K562 (cell line): ENCODE results near the gene GP1BA. TPM values are rescaled to one million over a fixed set of nuclear protein-coding genes. Genes with fewer than 3 reads are reported as not detected.

Experiments used
- ARID1B ChIP-seq: fragments of 450-650 bp; IDR thresholded peaks from 2 replicates; pipeline ENCODE4 v1.6.1; 2016; ENCODE audit warnings: antibody characterized with exemption, mild to moderate bottlenecking, inconsistent platforms
- ASH1L ChIP-seq: fragments of 450-650 bp; IDR thresholded peaks from 2 replicates; pipeline ENCODE4 v1.6.1; 2018; ENCODE audit warnings: borderline replicate concordance, mild to moderate bottlenecking, low read depth; ENCODE audit not compliant: partially characterized antibody
- CBX5 ChIP-seq: IDR thresholded peaks from 2 replicates; pipeline ENCODE4 v1.6.1; 2014; ENCODE audit warnings: low read depth, borderline replicate concordance
- ETV1 ChIP-seq: fragments of 450-650 bp; conservative IDR thresholded peaks from 2 replicates; pipeline ENCODE4 v1.6.1; 2016; ENCODE audit warnings: missing genetic modification characterization, control low read depth, low read depth, missing compliant biosample characterization
- FOXA3 ChIP-seq, 2 experiments: fragments of 450-650 bp in 1 of 2; sonication (generic) in 1 of 2; formaldehyde crosslinking; IDR thresholded peaks in 1 of 2; conservative IDR thresholded peaks in 1 of 2; 2 replicates each; pipeline versions ENCODE4 v1.4.0 to v1.8.0; 2020 to 2022; ENCODE audit warnings: mild to moderate bottlenecking in 2 of 2, missing genetic modification reagents in 1 of 2
- ILF3 ChIP-seq: fragments of 450-650 bp; IDR thresholded peaks from 2 replicates; pipeline ENCODE4 v1.6.1; 2018; ENCODE audit warnings: antibody characterized with exemption, mild to moderate bottlenecking, moderate library complexity, borderline replicate concordance
- KLF13 ChIP-seq: fragments of 450-650 bp; IDR thresholded peaks from 2 replicates; pipeline ENCODE4 v1.6.1; 2016; ENCODE audit warnings: missing genetic modification characterization, low read depth, mild to moderate bottlenecking, missing compliant biosample characterization, moderate library complexity, borderline replicate concordance
- L3MBTL2 ChIP-seq: fragments of 450-650 bp; IDR thresholded peaks from 2 replicates; pipeline ENCODE4 v1.6.1; 2016; ENCODE audit warnings: mild to moderate bottlenecking, moderate library complexity
- LARP7 ChIP-seq: fragments of 450-650 bp; IDR thresholded peaks from 2 replicates; pipeline ENCODE4 v1.6.1; 2016
- MCM3 ChIP-seq: fragments of 450-650 bp; IDR thresholded peaks from 2 replicates; pipeline ENCODE4 v1.6.1; 2016
- MCM7 ChIP-seq, 2 experiments: fragments of 450-650 bp; IDR thresholded peaks; 2 replicates each; pipeline ENCODE4 v1.6.1; 2016 to 2018
- NCOR1 ChIP-seq: fragments of 450-650 bp; IDR thresholded peaks from 2 replicates; pipeline ENCODE4 v1.6.1; 2016; ENCODE audit warnings: mild to moderate bottlenecking, moderate library complexity
- NR3C1 ChIP-seq: sonication (generic); formaldehyde crosslinking; IDR thresholded peaks from 2 replicates; pipeline ENCODE4 v1.8.1; 2022; ENCODE audit warnings: missing genetic modification reagents
- POLR3G ChIP-seq: IDR thresholded peaks from 2 replicates; pipeline ENCODE4 v1.6.1; 2011; ENCODE audit not compliant: insufficient read length, insufficient replicate concordance; ENCODE audit errors: extremely low read depth
- RUNX1 ChIP-seq: sonication (generic); IDR thresholded peaks from 2 replicates; pipeline ENCODE4 v1.6.1; 2016; ENCODE audit warnings: antibody characterized with exemption, low read depth
- TAF9B ChIP-seq: fragments of 450-650 bp; IDR thresholded peaks from 2 replicates; pipeline ENCODE4 v1.6.1; 2018; ENCODE audit warnings: mild to moderate bottlenecking; ENCODE audit not compliant: partially characterized antibody
- ZMIZ1 ChIP-seq, 2 experiments: fragments of 150-350 bp in 1 of 2; IDR thresholded peaks; 2 replicates each; pipeline ENCODE4 v1.6.1; 2012 to 2016; ENCODE audit warnings: low read depth in 2 of 2, low read length in 2 of 2, mild to moderate bottlenecking in 1 of 2, moderate library complexity in 1 of 2
- ZNF121 ChIP-seq: sonication (generic); formaldehyde crosslinking; conservative IDR thresholded peaks from 2 replicates; pipeline ENCODE4 v1.8.0; 2022; ENCODE audit warnings: missing genetic modification reagents
- ZNF134 ChIP-seq: fragments of 250-450 bp; sonication (Bioruptor Pico); conservative IDR thresholded peaks from 2 replicates; pipeline ENCODE4 v1.4.0; 2020
- ZNF740 ChIP-seq, 3 experiments: fragments of 200-800 bp in 1 of 3; sonication (Bioruptor generic) in 1 of 3; sonication (generic) in 1 of 3; formaldehyde crosslinking in 1 of 3; IDR thresholded peaks; 2 replicates each; pipeline versions ENCODE4 v1.6.1 to v1.8.0; 2016 to 2022; ENCODE audit warnings: mild to moderate bottlenecking in 2 of 3, missing compliant biosample characterization in 2 of 3, missing genetic modification characterization in 2 of 3, missing genetic modification reagents in 1 of 3
- polyA plus RNA-seq, 8 experiments: library from polyadenylated mRNA; depleted of rRNA in 4 of 8; stranded (reverse) in 5 of 8; unstranded in 3 of 8; fragments of >200 nt; fragmentation: Nextera tagmentation in 2 of 8; fragmentation: Illumina TruSeq in 1 of 8; extraction: Ambion mirVana in 2 of 8; extraction: Trizol in 1 of 8; gene quantifications; 2 replicates each; pipeline versions ENCODE4 v1.2.1 to v1.2.3, GENCODE V29; 2011 to 2014; ENCODE audit warnings: inconsistent platforms in 1 of 8, missing spikeins in 1 of 8
- total RNA-seq, 7 experiments: library from RNA; depleted of rRNA in 6 of 7; stranded (reverse); fragments of >200 nt in 6 of 7; fragmentation: Illumina TruSeq in 2 of 7; extraction: Trizol in 2 of 7; gene quantifications; 2 replicates each; pipeline versions ENCODE4 v1.2.1 to v1.2.3, GENCODE V29; 2011 to 2021; ENCODE audit warnings: low replicate concordance in 1 of 7
- TF ChIP-seq, protein P1 (sequence below): fragments of 250-450 bp; sonication (Bioruptor Pico); IDR thresholded peaks from 2 replicates; pipeline ENCODE4 v1.4.0; 2020; ENCODE audit warnings: mild to moderate bottlenecking, moderate library complexity, borderline replicate concordance

The GP1BA gene
- total and polyA plus RNA-seq, 9 of the 15 experiments (the other 6 are each of a cell fraction or from before 2014, with no cell fraction given), result 0.01 TPM; not detected in 8

DNA sequence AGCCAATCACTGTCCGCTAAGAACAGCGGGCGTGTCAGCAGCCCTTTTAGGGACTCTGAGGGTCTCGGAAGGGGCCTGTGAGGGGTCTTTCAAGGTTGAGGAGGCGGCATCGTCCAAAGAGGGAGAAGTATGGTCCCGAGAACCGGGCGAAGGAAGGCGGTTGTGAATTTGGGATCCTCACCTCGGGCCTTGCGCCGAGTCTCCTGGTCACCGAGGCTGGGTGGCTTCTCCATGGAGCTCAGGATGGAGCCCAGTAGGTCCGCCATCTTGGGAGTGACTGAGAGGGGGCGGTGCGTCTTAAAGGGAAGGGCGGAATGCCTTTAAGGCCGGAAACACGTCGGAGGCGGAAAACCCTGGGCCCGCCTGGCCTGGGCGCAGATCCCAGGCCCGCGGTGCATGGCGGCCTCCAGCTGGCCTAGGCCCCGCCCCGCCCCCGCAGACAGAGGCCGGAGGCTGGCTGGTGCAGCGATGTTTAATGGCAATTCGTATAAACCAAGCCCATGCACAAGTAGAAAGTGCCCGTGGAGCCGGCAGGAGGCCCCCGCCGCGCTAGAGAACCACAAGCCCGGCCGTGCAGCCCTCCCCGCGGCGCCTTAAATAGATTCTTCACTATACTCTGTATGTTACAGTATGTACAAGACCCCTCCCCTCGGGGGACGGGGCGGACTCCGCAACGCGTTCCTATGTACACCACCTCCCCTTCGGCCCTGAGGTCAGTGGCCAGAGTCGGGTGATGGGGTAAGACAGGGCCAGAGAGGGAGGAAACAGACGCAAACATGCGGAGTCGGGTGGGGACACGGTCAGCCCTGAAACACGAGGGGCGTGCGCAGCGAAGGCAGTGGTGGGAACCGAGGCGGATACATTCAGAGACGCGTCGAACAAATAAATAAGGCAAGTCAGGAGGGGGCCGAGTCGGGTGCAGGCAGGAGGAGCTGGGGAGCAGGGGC lies 35.7 kb downstream of the GP1BA start, which contains the start of gene SPAG7 (continued):
- TF ChIP-seq, protein P1, sequence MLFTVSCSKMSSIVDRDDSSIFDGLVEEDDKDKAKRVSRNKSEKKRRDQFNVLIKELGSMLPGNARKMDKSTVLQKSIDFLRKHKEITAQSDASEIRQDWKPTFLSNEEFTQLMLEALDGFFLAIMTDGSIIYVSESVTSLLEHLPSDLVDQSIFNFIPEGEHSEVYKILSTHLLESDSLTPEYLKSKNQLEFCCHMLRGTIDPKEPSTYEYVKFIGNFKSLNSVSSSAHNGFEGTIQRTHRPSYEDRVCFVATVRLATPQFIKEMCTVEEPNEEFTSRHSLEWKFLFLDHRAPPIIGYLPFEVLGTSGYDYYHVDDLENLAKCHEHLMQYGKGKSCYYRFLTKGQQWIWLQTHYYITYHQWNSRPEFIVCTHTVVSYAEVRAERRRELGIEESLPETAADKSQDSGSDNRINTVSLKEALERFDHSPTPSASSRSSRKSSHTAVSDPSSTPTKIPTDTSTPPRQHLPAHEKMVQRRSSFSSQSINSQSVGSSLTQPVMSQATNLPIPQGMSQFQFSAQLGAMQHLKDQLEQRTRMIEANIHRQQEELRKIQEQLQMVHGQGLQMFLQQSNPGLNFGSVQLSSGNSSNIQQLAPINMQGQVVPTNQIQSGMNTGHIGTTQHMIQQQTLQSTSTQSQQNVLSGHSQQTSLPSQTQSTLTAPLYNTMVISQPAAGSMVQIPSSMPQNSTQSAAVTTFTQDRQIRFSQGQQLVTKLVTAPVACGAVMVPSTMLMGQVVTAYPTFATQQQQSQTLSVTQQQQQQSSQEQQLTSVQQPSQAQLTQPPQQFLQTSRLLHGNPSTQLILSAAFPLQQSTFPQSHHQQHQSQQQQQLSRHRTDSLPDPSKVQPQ, result no peak
- no peak for TF ChIP-seq LARP7
- no peak for TF ChIP-seq MCM7 (IDR thresholded peaks at IDR 0.05)
- no peak for TF ChIP-seq NR3C1 (CRISPR knock-in tag)
- peak; percentile 26; the same call in 1 of the 2 replicates for TF ChIP-seq ETV1 (tag)
- no peak for TF ChIP-seq ZMIZ1 (IDR thresholded peaks at IDR 0.05; ENCODE audit: low read depth in 2 of 2, low read length in 2 of 2)
- TF ChIP-seq KLF13 (tag), result peak; percentile 59; the same call in 1 of the 2 replicates
- no peak; the same call in 1 of the 2 replicates for TF ChIP-seq NCOR1
- TF ChIP-seq ARID1B, result no peak; the same call in 1 of the 2 replicates
- TF ChIP-seq MCM3, result no peak
- TF ChIP-seq RUNX1, result no peak
- no peak for TF ChIP-seq ZNF134 (CRISPR knock-in tag)
- no peak for TF ChIP-seq POLR3G
- peak; percentile 79 for TF ChIP-seq TAF9B
- TF ChIP-seq ZNF121, result no peak
- TF ChIP-seq ILF3, result no peak
- no peak for TF ChIP-seq CBX5
- no peak for TF ChIP-seq FOXA3 (CRISPR knock-in tag; conservative IDR thresholded peaks at IDR 0.05 in 1 of 2, IDR thresholded peaks at IDR 0.05 in 1 of 2)
- TF ChIP-seq ZNF740 (CRISPR knock-in tag; IDR thresholded peaks at IDR 0.05), result no peak; the same call in 1 of the 2 replicates
- TF ChIP-seq ZNF740 (tag; IDR thresholded peaks at IDR 0.05), result no peak
- peak; percentile 32; the same call in 1 of the 2 replicates for TF ChIP-seq L3MBTL2
- TF ChIP-seq ASH1L, result peak; percentile 21
